Prostate gland (tissue), 2 donors: ENCODE data around the gene GABPA. TPM values are rescaled to one million over a fixed set of nuclear protein-coding genes. Genes with fewer than 3 reads are reported as not detected.

ENCODE experiments used
- DNase-seq: peaks from one replicate; pipeline ENCODE4 v3.0.0-alpha.2; 2019; ENCODE audit warnings: low spot score
- H3K27ac ChIP-seq, 2 donors: fragments of 200-600 bp; sonication (generic); 2 replicates each; pipeline ENCODE4 v1.5.1; 2017 to 2019
- H3K27me3 ChIP-seq: fragments of 200-600 bp; sonication (generic); replicated peaks from 2 replicates; pipeline ENCODE4 v1.5.1; 2019; ENCODE audit not compliant: insufficient read depth
- H3K36me3 ChIP-seq, 2 donors: fragments of 200-600 bp; sonication (generic); 1 replicate in 1 of 2; 2 replicates in 1 of 2; pipeline versions ENCODE4 v1.5.1 to v1.8.1; 2017 to 2019
- H3K4me1 ChIP-seq: fragments of 200-600 bp; sonication (generic); replicated peaks from 2 replicates; pipeline ENCODE4 v1.5.1; 2019
- H3K4me3 ChIP-seq, 2 donors: fragments of 200-600 bp; sonication (generic); 2 replicates each; pipeline ENCODE4 v1.5.1; 2017 to 2019
- H3K9me3 ChIP-seq: fragments of 200-600 bp; sonication (generic); 2 replicates; pipeline ENCODE4 v1.5.1; 2017
- CTCF ChIP-seq, 4 experiments: fragments of 200-600 bp in 2 of 4; fragments of 450-650 bp in 2 of 4; sonication (generic) in 2 of 4; IDR thresholded peaks; 1 replicate in 3 of 4; 2 replicates in 1 of 4; pipeline ENCODE4 v1.5.1; 2016 to 2019; ENCODE audit warnings: antibody characterized with exemption in 4 of 4, mild to moderate bottlenecking in 2 of 4, moderate library complexity in 2 of 4
- POLR2A ChIP-seq: fragments of 450-650 bp; IDR thresholded peaks from one replicate; pipeline ENCODE4 v1.6.1; 2016; ENCODE audit warnings: antibody characterized with exemption, mild to moderate bottlenecking
- POLR2AphosphoS5 ChIP-seq: sonication (generic); formaldehyde crosslinking; IDR thresholded peaks from one replicate; pipeline ENCODE4 v1.6.1; 2017; ENCODE audit warnings: antibody characterized with exemption
- WGBS: methylation state at CpG from one replicate; pipeline ENCODE4 v1.1.5; 2018; 5-methylcytosine and 5-hydroxymethylcytosine counted together
- intact Hi-C: fragments of 100-400 bp; cut with DNase I; formaldehyde crosslinking; loops from one replicate; pipeline ENCODE4 v1.14.2; 2022
- total RNA-seq, 2 donors: library from RNA; depleted of rRNA; stranded (reverse); fragments of >200 nt; gene quantifications; one replicate each; pipeline ENCODE4 v1.1.0, GENCODE V29; 2016

Gene GABPA
- total RNA-seq, 2 donors from 2014 or later: 18.9 to 19.9 TPM

GRCh38 chr21:25732091-25732760, 2.5 kb upstream of the GABPA start:
- no peaks in the 10 kb centered on the region for H3K9me3 ChIP-seq
- intact Hi-C loops: loop anchor here (10.0 kb wide), 1 partner anchor 443 kb away; the partner anchor contains the start of gene APP
- no peaks in the 10 kb centered on the region for H3K4me1 ChIP-seq
- H3K27ac ChIP-seq: no peak overlapping the region
- no peaks in the 10 kb centered on the region for H3K27me3 ChIP-seq
- H3K36me3 ChIP-seq: no peaks in the 10 kb centered on the region
- no peak overlapping the region for H3K4me3 ChIP-seq
- DNase-seq: no peak
- no peak for TF ChIP-seq CTCF (IDR thresholded peaks at IDR 0.05)
- TF ChIP-seq POLR2A: no peak
- no peak for TF ChIP-seq POLR2AphosphoS5
- WGBS: 72% methylated on average over 6 of the region's 6 CpGs

- intact Hi-C loops: loop anchor here (10.0 kb wide), 1 partner anchor 441 kb away; the partner anchor contains the start of gene APP
- no peaks in the 10 kb centered on the region for H3K9me3 ChIP-seq
Observed at GRCh38 chr21:25733859-25734653, 716 bp upstream of the GABPA start.

GRCh38 chr21:25734654-25734903, 193 bp upstream of the GABPA start:
- Histone ChIP-seq H3K36me3 (no peaks in the 10 kb centered on the region), H3K27ac (peak overlapping the region; percentile 99), H3K9me3 (no peaks in the 10 kb centered on the region), H3K4me3 (peak overlapping the region; percentile 96 to 99), H3K27me3 (no peaks in the 10 kb centered on the region), H3K4me1 (no peaks in the 10 kb centered on the region)
- intact Hi-C loops: loop anchor here (10.0 kb wide), 1 partner anchor 440 kb away; the partner anchor contains the start of gene APP
- TF ChIP-seq POLR2A: peak; percentile 78
- no peak for TF ChIP-seq POLR2AphosphoS5
- WGBS: 1% methylated on average over 9 of the region's 10 CpGs
- no peak for DNase-seq

More at GRCh38 chr21:25733859-25734653, 716 bp upstream of the GABPA start:
- TF ChIP-seq CTCF (IDR thresholded peaks at IDR 0.05) (no peak), POLR2A (no peak), POLR2AphosphoS5 (no peak)
- 6% methylated on average over 27 of the region's 30 CpGs for whole genome bisulfite sequencing
- Histone ChIP-seq H3K4me1 (no peaks in the 10 kb centered on the region), H3K27ac (peak overlapping the region; percentile 99), H3K4me3 (peak overlapping the region; percentile 96 to 99), H3K27me3 (no peaks in the 10 kb centered on the region), H3K36me3 (no peaks in the 10 kb centered on the region)
- no peak for DNase-seq

GRCh38 chr21:25735646-25736597, 1.1 kb downstream of the GABPA start:
- Histone ChIP-seq H3K4me3 (peak overlapping the region; percentile 96 to 99), H3K27me3 (no peaks in the 10 kb centered on the region), H3K9me3 (no peaks in the 10 kb centered on the region), H3K36me3 (no peaks in the 10 kb centered on the region), H3K4me1 (no peaks in the 10 kb centered on the region), H3K27ac (peak overlapping the region; percentile 99)
- under 1% methylated on average over 40 of the region's 48 CpGs for WGBS
- TF ChIP-seq POLR2A (no peak), CTCF (IDR thresholded peaks at IDR 0.05) (no peak), POLR2AphosphoS5 (no peak)
- intact Hi-C loops: loop anchor here (10.0 kb wide), 1 partner anchor 439 kb away; the partner anchor contains the start of gene APP
- peak; percentile 83 for DNase-seq

- DNase-seq: no peak
- Histone ChIP-seq H3K4me1 (no peaks in the 10 kb centered on the region), H3K9me3 (no peaks in the 10 kb centered on the region), H3K4me3 (no peak overlapping the region), H3K36me3 (no peaks in the 10 kb centered on the region), H3K27me3 (no peaks in the 10 kb centered on the region), H3K27ac (no peak overlapping the region)
- 62% methylated on average over 1 of the region's 1 CpG for WGBS
- intact Hi-C loops: loop anchor here (10.0 kb wide), 1 partner anchor 437 kb away; the partner anchor contains the start of gene APP
- no peak for TF ChIP-seq POLR2AphosphoS5
- no peak for TF ChIP-seq CTCF (IDR thresholded peaks at IDR 0.05)
- no peak for TF ChIP-seq POLR2A
Observed at GRCh38 chr21:25737421-25737820, 2.6 kb downstream of the GABPA start.
